H1 (cell line): ENCODE measurements around the gene RBBP5. TPM values are rescaled to one million over a fixed set of nuclear protein-coding genes. Genes with fewer than 3 reads are reported as not detected.

Experiments used
- CTCF ChIA-PET: fragments of 300-600 bp; sonication (Branson Sonifier 250); formaldehyde crosslinking; loops from one replicate; lab custom pipeline; 2021; ENCODE audit not compliant: partially characterized antibody; lab: Charles Lee
- POLR2A ChIA-PET: fragments of 300-600 bp; sonication (Branson Sonifier 250); formaldehyde crosslinking; loops from one replicate; lab custom pipeline; 2021; ENCODE audit warnings: inconsistent platforms; ENCODE audit not compliant: partially characterized antibody; lab: Charles Lee
- DNase-seq, 2 experiments: peaks; one replicate each; pipeline versions ENCODE4 v3.0.0 to v3.0.0-alpha.2; 2010 to 2022; ENCODE audit warnings: low spot score in 2 of 2, low read depth in 1 of 2, mixed read lengths in 1 of 2
- FAIRE-seq: peaks from 2 replicates; lab custom pipeline; 2011; peaks lifted over from hg19 to GRCh38; lab: Jason Lieb, UNC
- H2AFZ ChIP-seq: 2 replicates; pipeline ENCODE4 v1.8.1; 2012; ENCODE audit warnings: low read length, inconsistent platforms
- H2AK5ac ChIP-seq: 2 replicates; pipeline ENCODE4 v1.6.1; 2013; ENCODE audit warnings: low read depth, low read length
- H2BK120ac ChIP-seq: replicated peaks from 2 replicates; pipeline ENCODE3; 2013; ENCODE audit warnings: low read depth, low read length, inconsistent platforms
- H2BK12ac ChIP-seq: 2 replicates; pipeline ENCODE4 v1.6.1; 2013; ENCODE audit warnings: low read depth, low read length
- H2BK15ac ChIP-seq: 2 replicates; pipeline ENCODE4 v1.6.1; 2013; ENCODE audit warnings: low read length
- H2BK20ac ChIP-seq: 2 replicates; pipeline ENCODE4 v1.6.1; 2013; ENCODE audit warnings: low read length
- H2BK5ac ChIP-seq: 2 replicates; pipeline ENCODE4 v1.6.1; 2013; ENCODE audit warnings: low read depth, low read length
- H3K14ac ChIP-seq: 2 replicates; pipeline ENCODE4 v1.6.1; 2013; ENCODE audit warnings: inconsistent platforms; ENCODE audit not compliant: insufficient read length
- H3K18ac ChIP-seq: 2 replicates; pipeline ENCODE4 v1.6.1; 2013; ENCODE audit warnings: low read length; ENCODE audit errors: extremely low read depth
- H3K23ac ChIP-seq: 2 replicates; pipeline ENCODE4 v1.6.1; 2013; ENCODE audit warnings: inconsistent platforms; ENCODE audit not compliant: insufficient read length
- H3K23me2 ChIP-seq: 2 replicates; pipeline ENCODE4 v1.6.1; 2013; ENCODE audit warnings: low read depth, low read length
- H3K27ac ChIP-seq: 2 replicates; pipeline ENCODE4 v1.6.1; 2011; ENCODE audit warnings: low read depth, low read length, inconsistent platforms
- H3K27me3 ChIP-seq, 4 experiments: replicated peaks in 1 of 4; 1 replicate in 1 of 4; 2 replicates in 3 of 4; pipeline versions ENCODE4 v1.6.1 to v1.8.1; 2011 to 2013; ENCODE audit warnings: low read length in 3 of 4, mild to moderate bottlenecking in 3 of 4, inconsistent platforms in 2 of 4, mixed read lengths in 2 of 4, moderate library complexity in 1 of 4; ENCODE audit not compliant: control insufficient read depth in 3 of 4, insufficient read depth in 3 of 4; ENCODE audit errors: extremely low read depth in 1 of 4
- H3K36me3 ChIP-seq, 4 experiments: 2 replicates each; pipeline versions ENCODE4 v1.6.1 to v1.8.1; 2011 to 2013; ENCODE audit warnings: mild to moderate bottlenecking in 4 of 4, low read length in 3 of 4, moderate library complexity in 2 of 4, control low read depth in 1 of 4, inconsistent platforms in 1 of 4; ENCODE audit not compliant: insufficient read depth in 4 of 4, control insufficient read depth in 2 of 4
- H3K4ac ChIP-seq: replicated peaks from 2 replicates; pipeline ENCODE3; 2013; ENCODE audit warnings: low read length, low read depth, mixed read lengths, inconsistent platforms; ENCODE audit not compliant: insufficient read length
- H3K4me1 ChIP-seq, 4 experiments: replicated peaks in 1 of 4; 1 replicate in 1 of 4; 2 replicates in 3 of 4; pipeline versions ENCODE4 v1.6.1 to v1.8.1; 2011 to 2013; ENCODE audit warnings: low read length in 3 of 4, inconsistent platforms in 2 of 4, mixed read lengths in 1 of 4; ENCODE audit not compliant: insufficient read depth in 4 of 4, control insufficient read depth in 3 of 4
- H3K4me2 ChIP-seq, 2 experiments: 2 replicates each; pipeline versions ENCODE4 v1.6.1 to v1.8.1; 2011 to 2013; ENCODE audit warnings: low read depth in 2 of 2, low read length in 2 of 2, control low read depth in 1 of 2, inconsistent platforms in 1 of 2, mild to moderate bottlenecking in 1 of 2; ENCODE audit not compliant: insufficient read depth in 1 of 2
- H3K4me3 ChIP-seq, 4 experiments: fragments of 200-600, 300-600 bp in 1 of 4; sonication (generic), shearing (Covaris generic), sonication (Bioruptor Twin) in 1 of 4; 2 replicates each; pipeline versions ENCODE4 v1.5.1 to v1.8.1; 2011 to 2016; ENCODE audit warnings: low read length in 4 of 4, low read depth in 3 of 4, control low read depth in 2 of 4, inconsistent platforms in 2 of 4, mild to moderate bottlenecking in 2 of 4, mixed read lengths in 1 of 4, moderate library complexity in 1 of 4; ENCODE audit not compliant: insufficient read depth in 2 of 4; ENCODE audit errors: extremely low read depth in 1 of 4
- H3K56ac ChIP-seq: replicated peaks from 2 replicates; pipeline ENCODE3; 2013; ENCODE audit warnings: low read depth, mild to moderate bottlenecking, mixed read lengths, low read length, inconsistent platforms; ENCODE audit not compliant: insufficient read length
- H3K79me1 ChIP-seq: 2 replicates; pipeline ENCODE4 v1.6.1; 2013; ENCODE audit warnings: low read depth, low read length, control low read depth
- H3K79me2 ChIP-seq, 2 experiments: 2 replicates each; pipeline versions ENCODE4 v1.6.1 to v1.8.1; 2012 to 2013; ENCODE audit warnings: low read length in 2 of 2, mild to moderate bottlenecking in 2 of 2, inconsistent platforms in 1 of 2; ENCODE audit not compliant: insufficient read depth in 2 of 2, control insufficient read depth in 1 of 2
- H3K9ac ChIP-seq, 4 experiments: replicated peaks in 1 of 4; 1 replicate in 1 of 4; 2 replicates in 3 of 4; pipeline versions ENCODE4 v1.6.1 to v1.8.1; 2011 to 2013; ENCODE audit warnings: low read depth in 3 of 4, low read length in 3 of 4, control low read depth in 2 of 4, mild to moderate bottlenecking in 2 of 4, moderate library complexity in 2 of 4, inconsistent platforms in 1 of 4; ENCODE audit errors: extremely low read depth in 1 of 4
- H3K9me3 ChIP-seq, 2 experiments: 2 replicates each; pipeline versions ENCODE4 v1.6.1 to v1.8.1; 2012 to 2013; ENCODE audit warnings: mild to moderate bottlenecking in 2 of 2, moderate library complexity in 2 of 2, control low read depth in 1 of 2, inconsistent platforms in 1 of 2, low read depth in 1 of 2, low read length in 1 of 2, mixed read lengths in 1 of 2; ENCODE audit not compliant: insufficient read depth in 2 of 2
- H4K20me1 ChIP-seq, 2 experiments: replicated peaks in 1 of 2; 2 replicates each; pipeline versions ENCODE3 to v1.8.1; 2011 to 2013; ENCODE audit warnings: inconsistent platforms in 2 of 2, low read length in 2 of 2, mild to moderate bottlenecking in 1 of 2; ENCODE audit not compliant: insufficient read depth in 2 of 2, control insufficient read depth in 1 of 2
- H4K5ac ChIP-seq: 2 replicates; pipeline ENCODE4 v1.6.1; 2013; ENCODE audit warnings: low read length, low read depth, mixed read lengths, inconsistent platforms; ENCODE audit not compliant: insufficient read length
- H4K8ac ChIP-seq: 2 replicates; pipeline ENCODE4 v1.8.0; 2013; ENCODE audit warnings: mild to moderate bottlenecking, moderate library complexity, low read length, inconsistent platforms; ENCODE audit not compliant: insufficient read depth; ENCODE audit errors: extremely low read depth
- H4K91ac ChIP-seq: replicated peaks from 2 replicates; pipeline ENCODE3; 2013; ENCODE audit warnings: low read length, mixed read lengths, inconsistent platforms; ENCODE audit not compliant: insufficient read length
- ASH2L ChIP-seq: fragments of 200-600, 300-600 bp; sonication (generic); IDR thresholded peaks from one replicate; pipeline ENCODE4 v1.7.1; 2017; ENCODE audit warnings: low read length
- CREB1 ChIP-seq: IDR thresholded peaks from 2 replicates; pipeline ENCODE4 v1.6.1; 2012; ENCODE audit warnings: inconsistent platforms
- CTBP2 ChIP-seq: IDR thresholded peaks from 2 replicates; pipeline ENCODE4 v1.7.0; 2011; ENCODE audit warnings: borderline replicate concordance, mild to moderate bottlenecking, moderate library complexity, mixed read lengths, low read length; ENCODE audit not compliant: insufficient read depth, insufficient read length
- GTF2F1 ChIP-seq: IDR thresholded peaks from 2 replicates; pipeline ENCODE4 v1.6.1; 2012; ENCODE audit warnings: low read depth, low read length, improper control_type of control experiment, borderline replicate concordance
- HDAC2 ChIP-seq, 2 experiments: fragments of 300-600 bp in 1 of 2; sonication (generic) in 1 of 2; IDR thresholded peaks; 2 replicates each; pipeline ENCODE4 v1.6.1; 2011 to 2012; ENCODE audit warnings: low read depth in 2 of 2, low read length in 2 of 2, mild to moderate bottlenecking in 2 of 2, moderate library complexity in 2 of 2, borderline replicate concordance in 1 of 2, inconsistent platforms in 1 of 2
- RBBP5 ChIP-seq: IDR thresholded peaks from 2 replicates; pipeline ENCODE4 v1.7.1; 2012; ENCODE audit warnings: low read depth, mild to moderate bottlenecking, inconsistent platforms, low read length, moderate library complexity, borderline replicate concordance
- SAP30 ChIP-seq: fragments of 300-600 bp; sonication (generic); IDR thresholded peaks from 2 replicates; pipeline ENCODE4 v1.7.1; 2012; ENCODE audit warnings: low read length, moderate library complexity, mild to moderate bottlenecking, inconsistent platforms; ENCODE audit not compliant: insufficient read depth, insufficient replicate concordance
- SP1 ChIP-seq: IDR thresholded peaks from 2 replicates; pipeline ENCODE4 v1.6.1; 2011; ENCODE audit warnings: low read depth, low read length
- SP4 ChIP-seq: IDR thresholded peaks from 2 replicates; pipeline ENCODE4 v1.6.1; 2012; ENCODE audit warnings: low read length, inconsistent platforms
- TBP ChIP-seq: IDR thresholded peaks from 2 replicates; pipeline ENCODE4 v1.6.1; 2011; ENCODE audit warnings: low read depth, low read length, improper control_type of control experiment
- TCF12 ChIP-seq: IDR thresholded peaks from 2 replicates; pipeline ENCODE4 v1.6.1; 2011; ENCODE audit warnings: low read depth, mild to moderate bottlenecking, low read length
- USF2 ChIP-seq: IDR thresholded peaks from 2 replicates; pipeline ENCODE4 v1.6.1; 2011; ENCODE audit warnings: low read length, improper control_type of control experiment
- ZNF274 ChIP-seq: IDR thresholded peaks from 2 replicates; pipeline ENCODE4 v1.7.0; 2012; ENCODE audit warnings: low read length, borderline replicate concordance; ENCODE audit errors: extremely low read depth
- WGBS, 2 experiments: shearing (Covaris generic) in 1 of 2; methylation state at CpG; one replicate each; pipeline versions ENCODE4 v1.1.6 to v1.1.7; 2013 to 2015; ENCODE audit warnings: low lambda C conversion rate in 2 of 2, mixed read lengths in 2 of 2, inconsistent platforms in 1 of 2, low coverage in 1 of 2, missing lambda C conversion rate in 1 of 2; ENCODE audit not compliant: insufficient replicate concordance in 2 of 2, insufficient coverage in 1 of 2, insufficient read length in 1 of 2; ENCODE audit errors: extremely low coverage in 1 of 2, missing lambda C conversion rate in 1 of 2; 5-methylcytosine and 5-hydroxymethylcytosine counted together
- polyA plus RNA-seq, 7 experiments: library from polyadenylated mRNA; depleted of rRNA in 3 of 7; stranded (reverse) in 5 of 7; unstranded in 2 of 7; fragments of >200 nt in 5 of 7; fragments of 200-250 nt in 2 of 7; gene quantifications; 1 replicate in 5 of 7; 2 replicates in 1 of 7; 4 replicates in 1 of 7; pipeline versions ENCODE4 v1.2.1 to v1.2.3, GENCODE V29; 2011 to 2013; ENCODE audit warnings: missing spikeins in 2 of 7, mixed read lengths in 2 of 7
- total RNA-seq: library from RNA; stranded (reverse); fragmentation: NEBNext Ultra II Directional; extraction: Animal tissue kit (Norgen Biotek cat#: 25700); gene quantifications from 2 replicates; pipeline ENCODE4 v1.2.1, GENCODE V29; 2021

RBBP5 gene
- total and polyA plus RNA-seq, 2 of the 8 experiments (the other 6 are each of a cell fraction or from before 2014, with no cell fraction given), result 6.7 to 21.5 TPM

GRCh38 chr1:205124726-205125125 is 2.9 kb upstream of the RBBP5 start:
- no peak overlapping the region for H4K5ac ChIP-seq
- no peak overlapping the region for H2BK12ac ChIP-seq
- peaks cover 0 to 9% (median 5%) of the 10 kb centered on the region in 4 experiments; a peak in 3 of 7 replicates for H3K4me1 ChIP-seq
- H2AK5ac ChIP-seq, result no peak overlapping the region
- FAIRE-seq (no peak), DNase-seq (no peak)
- no peaks in the 10 kb centered on the region for H4K20me1 ChIP-seq
- no peaks in the 10 kb centered on the region for H3K9me3 ChIP-seq
- H4K91ac ChIP-seq, result no peak overlapping the region
- ChIA-PET POLR2A (no interaction called here), CTCF (interaction anchor here (0.6 to 6.0 kb wide), 2 partner anchors 15 kb away, joined by 3 to 46 read pairs; no protein-coding TSS in a partner anchor)
- H3K23ac ChIP-seq, result no peak overlapping the region
- H3K27me3 ChIP-seq, result no peaks in the 10 kb centered on the region
- no peaks in the 10 kb centered on the region for H3K36me3 ChIP-seq
- no peak overlapping the region for H3K18ac ChIP-seq
- no peak overlapping the region for H2BK5ac ChIP-seq
- H3K14ac ChIP-seq, result no peak overlapping the region
- no peak overlapping the region for H2AFZ ChIP-seq
- H3K27ac ChIP-seq, result no peak overlapping the region
- no peak overlapping the region for H3K4me3 ChIP-seq
- no peak overlapping the region for H2BK20ac ChIP-seq
- no peak overlapping the region for H4K8ac ChIP-seq
- H3K4ac ChIP-seq, result no peak overlapping the region
- no peak overlapping the region for H3K9ac ChIP-seq
- 94% methylated on average over 7 of the region's 7 CpGs; no CpG with 5 or more reads in 1 of the 2 experiments for WGBS, 2 experiments
- no peak overlapping the region for H2BK15ac ChIP-seq
- no peak overlapping the region for H3K56ac ChIP-seq
- no peak overlapping the region for H3K4me2 ChIP-seq
- no peaks in the 10 kb centered on the region for H3K79me1 ChIP-seq
- peaks cover 5% of the 10 kb centered on the region; the same call in 1 of the 2 replicates for H3K23me2 ChIP-seq
- H3K79me2 ChIP-seq, result peaks cover 10 to 20% of the 10 kb centered on the region in 2 experiments
- H2BK120ac ChIP-seq, result no peak overlapping the region
- TF ChIP-seq GTF2F1 (no peak), TCF12 (no peak), SP1 (no peak), CTBP2 (no peak), CREB1 (no peak), SAP30 (no peak), ZNF274 (no peak), TBP (no peak), RBBP5 (no peak), SP4 (no peak), ASH2L (no peak), USF2 (no peak), HDAC2 (IDR thresholded peaks at IDR 0.05; ENCODE audit: borderline replicate concordance in 1 of 2, low read depth in 2 of 2, low read length in 2 of 2) (no peak)
